ENCODE measurements around the gene FOXG1.

DNA sequence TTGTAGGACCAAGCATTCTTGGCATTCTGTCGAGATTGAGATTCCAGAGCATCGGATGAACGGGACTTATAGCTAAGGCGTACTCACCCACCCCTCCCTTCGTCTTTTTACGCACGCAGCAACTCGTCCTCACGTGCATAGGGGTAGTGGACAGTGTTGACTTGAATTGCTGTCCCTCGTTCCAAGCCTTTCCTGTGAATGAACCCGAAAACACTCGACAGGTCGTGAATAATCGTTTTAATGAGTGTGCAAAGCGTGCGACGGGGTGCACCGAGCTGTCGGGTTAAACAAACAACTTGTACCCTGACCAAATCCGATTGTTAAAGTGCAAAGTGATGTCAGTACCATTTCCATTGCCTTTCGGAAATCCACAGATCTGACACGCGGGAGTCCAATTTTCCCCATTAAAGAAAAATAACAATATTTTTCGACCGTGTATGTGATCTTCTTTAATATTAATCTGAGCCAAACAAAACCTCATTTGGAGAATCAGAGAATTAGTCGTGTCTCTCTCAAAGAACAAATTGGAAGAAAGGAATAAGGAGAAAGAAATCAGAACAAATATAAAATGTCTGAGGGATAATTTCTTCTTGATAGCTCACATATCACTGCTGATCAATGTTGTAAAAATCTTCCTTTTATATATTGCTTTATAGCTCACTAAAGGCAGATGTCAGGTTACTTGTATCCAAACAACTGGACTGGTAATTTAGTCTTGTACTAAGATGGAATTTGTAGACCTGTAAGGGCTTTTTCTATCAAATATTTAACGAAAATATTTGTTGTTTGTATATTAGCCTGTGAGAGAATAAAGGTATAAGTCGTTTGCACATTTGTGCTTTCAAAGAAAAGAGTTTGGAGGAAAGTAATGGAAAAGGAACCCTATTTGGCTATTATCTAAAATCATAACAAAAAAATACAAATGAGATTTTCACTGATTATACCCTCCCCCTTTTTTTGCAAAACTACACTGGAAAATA, 11.8 kb downstream of the FOXG1 start:
- TF ChIP-seq, protein P1, sequence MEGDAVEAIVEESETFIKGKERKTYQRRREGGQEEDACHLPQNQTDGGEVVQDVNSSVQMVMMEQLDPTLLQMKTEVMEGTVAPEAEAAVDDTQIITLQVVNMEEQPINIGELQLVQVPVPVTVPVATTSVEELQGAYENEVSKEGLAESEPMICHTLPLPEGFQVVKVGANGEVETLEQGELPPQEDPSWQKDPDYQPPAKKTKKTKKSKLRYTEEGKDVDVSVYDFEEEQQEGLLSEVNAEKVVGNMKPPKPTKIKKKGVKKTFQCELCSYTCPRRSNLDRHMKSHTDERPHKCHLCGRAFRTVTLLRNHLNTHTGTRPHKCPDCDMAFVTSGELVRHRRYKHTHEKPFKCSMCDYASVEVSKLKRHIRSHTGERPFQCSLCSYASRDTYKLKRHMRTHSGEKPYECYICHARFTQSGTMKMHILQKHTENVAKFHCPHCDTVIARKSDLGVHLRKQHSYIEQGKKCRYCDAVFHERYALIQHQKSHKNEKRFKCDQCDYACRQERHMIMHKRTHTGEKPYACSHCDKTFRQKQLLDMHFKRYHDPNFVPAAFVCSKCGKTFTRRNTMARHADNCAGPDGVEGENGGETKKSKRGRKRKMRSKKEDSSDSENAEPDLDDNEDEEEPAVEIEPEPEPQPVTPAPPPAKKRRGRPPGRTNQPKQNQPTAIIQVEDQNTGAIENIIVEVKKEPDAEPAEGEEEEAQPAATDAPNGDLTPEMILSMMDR (IDR thresholded peaks at IDR 0.05) = no peak
- no peak for TF ChIP-seq EZH2 (IDR thresholded peaks at IDR 0.05; ENCODE audit: borderline replicate concordance, insufficient read depth, low read depth, low read length, poor library complexity, severe bottlenecking)
